HT-29 (cell line): ENCODE data around the gene GPR78. TPM values are rescaled to one million over a fixed set of nuclear protein-coding genes. Genes with fewer than 3 reads are reported as not detected.

ENCODE experiments used
- DNase-seq: peaks from one replicate; pipeline ENCODE4 v3.0.0-alpha.2; 2015; ENCODE audit warnings: low spot score
- total RNA-seq: library from RNA; depleted of rRNA; stranded (reverse); fragments of >200 nt; shearing (Covaris generic); gene quantifications from 2 replicates; pipeline ENCODE4 v1.2.3, GENCODE V29; 2014

The GPR78 gene
- total RNA-seq, 1 experiment from 2014 or later = not detected

GRCh38 chr4:8586671-8587468 is 6.7 kb downstream of the GPR78 start:
- peak; percentile 14 for DNase-seq

DNA sequence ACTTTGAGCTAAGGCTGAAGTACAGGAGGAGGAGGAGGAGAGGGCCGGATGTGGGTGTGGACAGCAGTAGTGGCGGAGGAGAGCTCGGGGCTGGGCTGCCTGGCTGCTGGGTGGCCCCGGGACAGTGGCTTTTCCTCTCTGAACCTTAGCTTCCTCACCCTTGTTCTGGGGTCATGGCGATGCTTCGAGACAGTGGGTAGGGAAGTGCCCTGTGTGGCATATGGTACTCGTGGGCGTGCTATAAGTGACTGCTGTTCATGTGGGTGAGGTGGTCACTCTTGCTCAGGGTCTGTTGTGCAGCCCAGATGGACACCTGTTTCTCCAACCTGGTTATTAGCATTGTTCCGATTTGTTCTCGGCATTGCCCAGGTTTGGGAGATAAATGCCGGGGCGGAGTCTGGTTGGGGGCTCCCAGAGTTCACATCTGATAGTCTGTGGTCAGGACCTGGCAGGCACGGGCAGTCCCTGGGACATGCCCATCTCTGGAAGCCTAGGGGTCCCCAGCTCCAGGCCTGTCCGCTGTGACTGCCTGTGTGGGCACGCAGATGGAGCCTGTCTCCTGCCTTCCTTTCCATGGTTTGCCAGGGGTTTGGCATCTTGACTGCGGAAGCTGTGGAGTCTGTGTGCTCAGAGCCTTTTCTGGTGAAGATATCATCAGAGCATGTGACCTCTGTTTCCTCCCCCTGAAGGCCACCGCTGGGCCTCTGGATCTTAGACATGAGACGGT is 7.4 kb downstream of the GPR78 start:
- no peak for DNase-seq

- DNase-seq = no peak
Measured at GRCh38 chr4:8588196-8588470, 7.9 kb downstream of the GPR78 start.

DNA sequence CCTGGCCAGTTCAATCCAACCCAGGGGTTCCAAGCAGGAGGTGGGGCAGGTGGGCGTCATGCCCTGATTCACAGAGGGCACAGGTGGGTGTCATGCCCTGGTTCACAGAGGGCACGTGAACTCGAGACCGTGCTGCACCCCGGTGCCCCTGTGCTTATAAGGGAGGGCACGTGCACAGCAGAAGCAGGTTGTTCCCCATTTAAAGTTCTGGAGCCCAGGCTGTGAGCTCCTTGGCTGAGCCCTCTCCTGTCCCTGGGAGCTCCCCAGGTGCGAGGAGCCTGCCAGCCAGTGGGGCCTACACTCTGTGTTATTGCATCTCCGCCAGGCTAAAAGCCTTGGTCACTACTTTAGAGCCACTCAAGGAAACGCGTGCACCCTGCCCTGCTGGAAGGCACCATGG is 9.1 kb downstream of the GPR78 start:
- DNase-seq = no peak

- no peak for DNase-seq
Measured at GRCh38 chr4:8589823-8590545, 9.8 kb downstream of the GPR78 start.

GRCh38 chr4:8590546-8590880 is 10.3 kb downstream of the GPR78 start:
- DNase-seq = no peak

- no peak for DNase-seq
Measured at GRCh38 chr4:8591114-8591513, 10.9 kb downstream of the GPR78 start.

GRCh38 chr4:8591626-8592365 is 11.6 kb downstream of the GPR78 start:
- DNase-seq = no peak

- DNase-seq = no peak
Measured at GRCh38 chr4:8592366-8593263, 12.4 kb downstream of the GPR78 start, which contains the start of gene CPZ. TSS of gene CPZ (plus strand) at chr4:8592765. CDS start at chr4:8592834, 69 bp downstream.

- no peak for DNase-seq
Measured at GRCh38 chr4:8593264-8594096, 13.3 kb downstream of the GPR78 start.

GRCh38 chr4:8594097-8595038 is 14.2 kb downstream of the GPR78 start:
- peak; percentile 74 for DNase-seq

- peak; percentile 19 for DNase-seq
Measured at GRCh38 chr4:8595237-8596087, 15.3 kb downstream of the GPR78 start.

- DNase-seq = no peak
Measured at GRCh38 chr4:8596891-8597290, 16.7 kb downstream of the GPR78 start.

DNA sequence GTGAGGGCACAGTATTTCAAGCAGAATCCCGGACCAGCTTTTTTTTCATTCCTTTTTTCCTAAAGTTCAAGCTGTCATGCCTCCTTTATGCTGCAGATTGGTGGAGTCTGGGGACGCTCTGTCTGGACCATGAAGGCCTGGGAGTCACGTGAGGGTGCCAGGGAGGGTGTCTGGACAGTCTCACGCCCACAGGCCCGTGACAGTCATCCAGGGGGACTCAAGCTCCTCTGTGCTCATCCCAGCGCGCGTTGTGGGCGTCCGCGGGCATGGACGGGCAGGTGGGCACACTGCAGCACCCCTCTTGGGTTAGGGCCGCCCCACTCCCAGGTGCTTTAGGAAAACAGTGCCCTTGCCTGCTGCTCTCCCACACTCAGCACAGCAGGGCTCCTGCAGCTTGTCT is 17.1 kb downstream of the GPR78 start:
- DNase-seq = no peak

DNA sequence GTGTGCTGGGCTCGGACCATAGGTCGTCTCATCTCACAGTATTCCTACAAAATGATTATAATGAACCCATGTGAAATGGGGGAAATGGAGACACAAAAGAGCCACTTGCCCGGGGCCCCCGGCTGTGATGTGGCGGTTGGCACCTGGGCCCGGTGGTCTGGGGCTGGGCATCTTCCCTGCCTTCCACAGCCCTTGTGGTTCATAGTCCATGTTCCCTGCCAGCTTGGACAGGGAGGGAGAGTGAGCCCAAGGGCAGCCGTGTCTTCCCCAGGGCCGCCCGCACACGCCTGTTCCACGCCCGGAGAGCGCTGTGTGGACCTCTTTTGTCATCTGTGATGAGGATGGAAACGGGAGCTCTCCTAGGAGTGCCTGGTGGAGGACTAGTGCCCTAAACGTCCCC is 17.6 kb downstream of the GPR78 start:
- no peak for DNase-seq

- no peak for DNase-seq
Measured at GRCh38 chr4:8598391-8599090, 18.3 kb downstream of the GPR78 start.

DNA sequence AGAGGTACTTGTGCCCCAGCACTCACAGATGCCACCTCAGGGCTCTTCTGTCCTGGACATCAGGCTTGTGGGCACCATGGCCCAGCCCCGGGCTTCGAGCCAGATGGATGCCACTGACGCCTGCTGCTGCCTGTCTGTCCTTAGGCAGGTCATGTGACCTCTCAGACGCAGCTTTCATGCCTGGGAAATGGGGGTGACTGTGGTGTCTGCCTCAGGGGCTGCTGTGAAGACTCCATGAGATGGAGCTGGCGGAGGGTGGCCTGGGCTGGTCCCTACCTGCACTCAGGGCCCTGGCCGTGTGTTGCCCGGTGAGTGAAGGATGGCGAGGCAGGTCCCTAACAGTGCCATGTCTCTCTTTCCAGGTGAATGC is 18.9 kb downstream of the GPR78 start:
- DNase-seq = no peak
